Activated B cell treated with CpG ODN at 0.5 μM for 24 hours (primary cell): ENCODE data around the gene PLPP2. TPM values are rescaled to one million over a fixed set of nuclear protein-coding genes. Genes with fewer than 3 reads are reported as not detected.

Source experiments
- ATAC-seq: fragments of 200-7000 bp; cut with Tn5 transposase; one replicate; pipeline ENCODE4 v1.10.0; 2021; ENCODE audit warnings: low read depth, mild to moderate bottlenecking, moderate library complexity
- CTCF ChIA-PET: fragments of 350-600 bp; sonication (Branson Sonifier 250); formaldehyde crosslinking; loops from one replicate; lab custom pipeline; 2021; ENCODE audit warnings: antibody characterized with exemption; lab: Charles Lee
- POLR2A ChIA-PET: fragments of 350-600 bp; sonication (Branson Sonifier 250); formaldehyde crosslinking; loops from one replicate; lab custom pipeline; 2021; ENCODE audit warnings: antibody characterized with exemption; lab: Charles Lee
- DNase-seq: peaks from one replicate; pipeline ENCODE4 v3.0.0; 2022
- H3K27ac Mint-ChIP-seq: one replicate; pipeline ENCODE4 v1.8.0; 2020; ENCODE audit warnings: mixed read lengths
- H3K27me3 Mint-ChIP-seq: one replicate; pipeline ENCODE4 v1.8.0; 2021; ENCODE audit warnings: mixed read lengths
- H3K36me3 Mint-ChIP-seq: one replicate; pipeline ENCODE4 v1.8.0; 2021; ENCODE audit warnings: low read depth, mixed read lengths
- H3K4me1 Mint-ChIP-seq: one replicate; pipeline ENCODE4 v1.8.0; 2021; ENCODE audit warnings: mixed read lengths
- H3K4me3 Mint-ChIP-seq: one replicate; pipeline ENCODE4 v1.8.0; 2020; ENCODE audit warnings: mild to moderate bottlenecking, mixed read lengths
- H3K9me3 Mint-ChIP-seq: one replicate; pipeline ENCODE4 v1.8.0; 2020; ENCODE audit warnings: mixed read lengths
- intact Hi-C: fragments of 100-400 bp; cut with micrococcal nuclease; formaldehyde crosslinking; loops from one replicate; pipeline ENCODE4 v1.15.1; 2024
- total RNA-seq: library from RNA; stranded (reverse); gene quantifications from 2 replicates; pipeline ENCODE4 v1.2.3, GENCODE V29; 2022
- TF ChIP-seq, protein P1 (sequence below): fragments of 200-600 bp; IDR thresholded peaks from one replicate; pipeline ENCODE4 v1.8.0; 2022; ENCODE audit warnings: antibody characterized with exemption, mild to moderate bottlenecking

The PLPP2 gene
- total RNA-seq, 1 donor from 2014 or later, result 0.29 TPM

DNA sequence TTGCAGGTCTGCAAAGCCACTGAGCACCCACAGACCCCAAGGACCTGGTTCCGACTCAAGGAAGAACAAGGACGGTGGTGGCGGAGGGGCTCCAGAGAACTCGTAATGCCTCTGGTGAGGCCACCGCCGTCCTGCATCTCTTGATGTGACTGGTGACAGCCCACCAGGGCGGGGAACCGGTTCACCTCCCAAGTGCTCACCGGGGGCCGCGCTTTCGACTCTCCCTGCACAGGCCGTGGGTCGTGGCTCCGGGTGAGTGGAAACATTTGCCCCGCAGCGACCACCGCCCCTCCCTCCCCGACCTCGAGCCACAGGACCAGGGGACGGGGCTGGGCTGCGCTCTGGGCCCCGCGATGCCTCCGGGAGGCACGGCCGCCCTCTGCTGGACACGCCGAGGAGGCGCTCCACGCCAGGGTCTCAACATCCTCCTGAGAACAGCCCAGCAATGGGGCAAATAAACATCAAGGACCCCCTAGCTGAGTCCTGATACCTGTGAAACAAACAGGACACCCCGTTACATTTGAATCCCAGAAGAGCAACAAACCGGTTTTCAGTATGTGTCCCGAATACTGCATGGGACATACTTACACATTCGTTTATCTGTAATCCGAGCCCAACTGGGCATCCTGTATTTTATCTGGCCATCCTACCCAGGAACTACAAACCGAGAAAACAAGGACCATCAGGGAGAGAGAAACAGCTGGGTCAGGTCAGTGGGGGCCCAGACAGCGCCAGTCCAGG lies 3.9 kb upstream of the PLPP2 start:
- ATAC-seq, result peak; percentile 68
- no peak overlapping the region for H3K4me3 Mint-ChIP-seq
- CTCF ChIA-PET, result interaction anchor here (1.2 kb wide), 1 partner anchor 211 kb away, joined by 3 read pairs; no protein-coding TSS in a partner anchor
- no peaks in the 10 kb centered on the region for H3K9me3 Mint-ChIP-seq
- POLR2A ChIA-PET, result no interaction called here
- no peak overlapping the region for H3K27ac Mint-ChIP-seq
- TF ChIP-seq, protein P1, sequence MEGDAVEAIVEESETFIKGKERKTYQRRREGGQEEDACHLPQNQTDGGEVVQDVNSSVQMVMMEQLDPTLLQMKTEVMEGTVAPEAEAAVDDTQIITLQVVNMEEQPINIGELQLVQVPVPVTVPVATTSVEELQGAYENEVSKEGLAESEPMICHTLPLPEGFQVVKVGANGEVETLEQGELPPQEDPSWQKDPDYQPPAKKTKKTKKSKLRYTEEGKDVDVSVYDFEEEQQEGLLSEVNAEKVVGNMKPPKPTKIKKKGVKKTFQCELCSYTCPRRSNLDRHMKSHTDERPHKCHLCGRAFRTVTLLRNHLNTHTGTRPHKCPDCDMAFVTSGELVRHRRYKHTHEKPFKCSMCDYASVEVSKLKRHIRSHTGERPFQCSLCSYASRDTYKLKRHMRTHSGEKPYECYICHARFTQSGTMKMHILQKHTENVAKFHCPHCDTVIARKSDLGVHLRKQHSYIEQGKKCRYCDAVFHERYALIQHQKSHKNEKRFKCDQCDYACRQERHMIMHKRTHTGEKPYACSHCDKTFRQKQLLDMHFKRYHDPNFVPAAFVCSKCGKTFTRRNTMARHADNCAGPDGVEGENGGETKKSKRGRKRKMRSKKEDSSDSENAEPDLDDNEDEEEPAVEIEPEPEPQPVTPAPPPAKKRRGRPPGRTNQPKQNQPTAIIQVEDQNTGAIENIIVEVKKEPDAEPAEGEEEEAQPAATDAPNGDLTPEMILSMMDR, result no peak
- intact Hi-C loops, result loop anchor here (10.0 kb wide), 1 partner anchor 210 kb away; the partner anchor contains the start of gene TPGS1
- DNase-seq, result peak; percentile 38
- peaks cover 31% of the 10 kb centered on the region for H3K27me3 Mint-ChIP-seq
- H3K4me1 Mint-ChIP-seq, result peaks cover 7% of the 10 kb centered on the region
- no peaks in the 10 kb centered on the region for H3K36me3 Mint-ChIP-seq

DNA sequence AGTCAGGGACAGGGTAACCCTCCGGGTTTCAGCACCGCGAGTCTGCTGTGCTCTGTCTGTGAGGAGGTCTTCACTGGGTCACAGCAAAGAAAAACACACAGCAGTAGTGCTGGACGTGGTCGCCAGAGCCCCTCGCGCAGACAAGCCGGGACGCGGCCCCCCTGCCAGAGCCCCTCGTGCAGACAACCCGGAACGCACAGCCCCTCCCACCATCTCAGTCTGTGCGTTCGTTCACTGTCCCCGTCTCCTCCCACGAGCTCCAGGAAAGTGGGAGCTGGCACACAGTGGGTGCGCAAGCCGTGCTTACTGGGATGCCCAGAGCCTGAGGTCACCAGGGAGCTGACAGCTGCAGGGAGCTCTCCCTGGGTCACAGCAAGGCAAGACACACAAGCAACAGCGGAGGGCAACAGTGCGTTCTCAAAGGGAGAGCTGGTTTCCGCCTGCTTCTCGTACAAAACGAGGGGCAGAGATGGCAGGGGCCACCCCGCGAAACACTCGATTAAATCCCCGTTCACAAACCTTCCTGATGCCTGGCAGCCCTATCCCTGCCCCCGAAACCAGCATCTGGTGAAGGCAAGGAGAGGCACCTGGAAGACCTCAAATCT lies 3.2 kb upstream of the PLPP2 start:
- POLR2A ChIA-PET, result no interaction called here
- Mint-ChIP-seq H3K27ac (no peak overlapping the region), H3K36me3 (no peaks in the 10 kb centered on the region), H3K4me3 (no peak overlapping the region), H3K27me3 (peaks cover 36% of the 10 kb centered on the region), H3K4me1 (peaks cover 13% of the 10 kb centered on the region), H3K9me3 (no peaks in the 10 kb centered on the region)
- CTCF ChIA-PET, result no interaction called here
- DNase-seq, result no peak
- no peak for ATAC-seq
- TF ChIP-seq, protein P1, result no peak
- intact Hi-C loops, result loop anchor here (10.0 kb wide), 1 partner anchor 210 kb away; the partner anchor contains the start of gene TPGS1

DNA sequence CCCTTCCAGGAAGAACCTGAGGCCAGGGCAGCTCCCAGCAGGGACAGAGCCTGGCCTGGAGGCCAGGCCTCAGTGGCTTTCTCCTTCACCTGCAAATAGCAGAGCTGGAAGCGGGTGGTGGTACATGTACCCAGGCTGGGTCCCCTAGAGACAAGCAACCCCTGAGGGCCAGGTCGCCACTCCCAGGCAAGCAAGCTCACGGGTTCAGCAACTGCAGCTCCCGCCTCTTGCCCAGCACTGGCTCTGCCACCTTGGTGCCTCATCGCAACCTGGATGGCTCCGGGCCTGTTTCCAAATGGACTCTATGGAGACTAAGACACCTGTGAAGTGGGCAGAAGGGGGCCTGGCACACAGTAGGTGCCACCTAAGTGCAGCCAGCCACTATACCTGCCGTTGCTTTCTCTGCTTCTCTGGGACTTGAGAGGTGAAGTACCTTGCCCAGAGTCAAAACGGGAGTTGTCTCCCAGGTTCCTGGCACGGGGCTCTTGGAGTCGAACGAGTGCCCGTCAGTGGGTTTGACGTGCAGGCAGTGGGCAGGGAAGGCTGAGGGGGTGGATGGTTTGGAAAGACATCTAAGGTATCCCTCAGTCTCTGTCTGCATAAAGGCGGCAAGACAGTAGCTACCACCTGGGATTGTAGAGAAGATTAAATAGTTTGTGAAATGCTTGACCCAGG lies 2.4 kb upstream of the PLPP2 start:
- intact Hi-C loops, result loop anchor here (10.0 kb wide), 1 partner anchor 211 kb away; the partner anchor contains the start of gene TPGS1
- DNase-seq (no peak), ATAC-seq (no peak)
- H3K36me3 Mint-ChIP-seq, result no peaks in the 10 kb centered on the region
- peaks cover 13% of the 10 kb centered on the region for H3K4me1 Mint-ChIP-seq
- ChIA-PET POLR2A (no interaction called here), CTCF (no interaction called here)
- no peak overlapping the region for H3K27ac Mint-ChIP-seq
- H3K27me3 Mint-ChIP-seq, result peaks cover 45% of the 10 kb centered on the region
- TF ChIP-seq, protein P1, result no peak
- no peak overlapping the region for H3K4me3 Mint-ChIP-seq
- H3K9me3 Mint-ChIP-seq, result no peaks in the 10 kb centered on the region

DNA sequence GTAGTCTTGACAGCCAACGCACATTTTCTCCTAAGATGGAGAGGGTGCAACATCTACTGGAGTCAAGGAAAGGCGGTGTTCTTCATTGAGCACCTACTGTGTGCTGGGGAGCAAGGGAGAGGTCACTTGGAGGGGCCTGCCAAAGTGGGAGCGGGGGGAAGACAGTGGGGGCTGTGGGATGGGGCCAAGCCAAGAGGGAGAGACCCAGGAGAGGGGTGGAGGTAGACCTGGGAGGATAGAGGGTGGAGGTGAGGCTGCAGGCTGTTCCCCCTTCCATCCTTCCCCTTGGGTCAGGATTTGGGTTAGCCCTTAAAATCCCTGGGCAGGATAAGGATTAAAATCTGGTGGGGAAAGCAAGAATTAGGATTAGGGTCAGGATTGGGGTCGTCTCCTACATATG lies 1.7 kb upstream of the PLPP2 start:
- DNase-seq, result no peak
- Mint-ChIP-seq H3K36me3 (no peaks in the 10 kb centered on the region), H3K4me1 (peaks cover 13% of the 10 kb centered on the region), H3K27ac (no peak overlapping the region), H3K27me3 (peaks cover 46% of the 10 kb centered on the region), H3K4me3 (no peak overlapping the region), H3K9me3 (no peaks in the 10 kb centered on the region)
- CTCF ChIA-PET, result no interaction called here
- no peak for ATAC-seq
- intact Hi-C loops, result loop anchor here (10.0 kb wide), 1 partner anchor 212 kb away; the partner anchor contains the start of gene TPGS1
- TF ChIP-seq, protein P1, result no peak
- POLR2A ChIA-PET, result no interaction called here
